NB4 (cell line): ENCODE results near the gene AUTS2.

Experiments used
- MAX ChIP-seq: IDR thresholded peaks from 2 replicates; pipeline ENCODE4 v1.6.1; 2011; ENCODE audit warnings: low read depth, low read length
- MYC ChIP-seq: IDR thresholded peaks from 2 replicates; pipeline ENCODE4 v1.6.1; 2011; ENCODE audit warnings: low read depth, low read length
- POLR2A ChIP-seq: IDR thresholded peaks from 2 replicates; pipeline ENCODE4 v1.6.1; 2011; ENCODE audit warnings: mild to moderate bottlenecking; ENCODE audit not compliant: insufficient read length; ENCODE audit errors: extremely low read depth
- TF ChIP-seq, protein P1 (sequence below): IDR thresholded peaks from one replicate; pipeline ENCODE4 v1.5.1; 2012; ENCODE audit warnings: low read depth, low read length

GRCh38 chr7:69683002-69683401 is 84.7 kb downstream of the AUTS2 start:
- TF ChIP-seq, protein P1, sequence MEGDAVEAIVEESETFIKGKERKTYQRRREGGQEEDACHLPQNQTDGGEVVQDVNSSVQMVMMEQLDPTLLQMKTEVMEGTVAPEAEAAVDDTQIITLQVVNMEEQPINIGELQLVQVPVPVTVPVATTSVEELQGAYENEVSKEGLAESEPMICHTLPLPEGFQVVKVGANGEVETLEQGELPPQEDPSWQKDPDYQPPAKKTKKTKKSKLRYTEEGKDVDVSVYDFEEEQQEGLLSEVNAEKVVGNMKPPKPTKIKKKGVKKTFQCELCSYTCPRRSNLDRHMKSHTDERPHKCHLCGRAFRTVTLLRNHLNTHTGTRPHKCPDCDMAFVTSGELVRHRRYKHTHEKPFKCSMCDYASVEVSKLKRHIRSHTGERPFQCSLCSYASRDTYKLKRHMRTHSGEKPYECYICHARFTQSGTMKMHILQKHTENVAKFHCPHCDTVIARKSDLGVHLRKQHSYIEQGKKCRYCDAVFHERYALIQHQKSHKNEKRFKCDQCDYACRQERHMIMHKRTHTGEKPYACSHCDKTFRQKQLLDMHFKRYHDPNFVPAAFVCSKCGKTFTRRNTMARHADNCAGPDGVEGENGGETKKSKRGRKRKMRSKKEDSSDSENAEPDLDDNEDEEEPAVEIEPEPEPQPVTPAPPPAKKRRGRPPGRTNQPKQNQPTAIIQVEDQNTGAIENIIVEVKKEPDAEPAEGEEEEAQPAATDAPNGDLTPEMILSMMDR: no peak
- TF ChIP-seq POLR2A: no peak
- no peak for TF ChIP-seq MAX
- TF ChIP-seq MYC: no peak
